Measurements from ENCODE around the gene CTRB2. TPM values are rescaled to one million over a fixed set of nuclear protein-coding genes. Genes with fewer than 3 reads are reported as not detected.

CTRB2 gene
- total and polyA plus RNA-seq, 8 donors, result 0.14 TPM; not detected in 7

GRCh38 chr16:75252049-75252864 lies 45.3 kb upstream of the CTRB2 start:
- ATAC-seq (no peak), DNase-seq (peak in 1 of 4 donors; percentile 61)
- intact Hi-C loops (cut with DNase I), result no loop called here
- no peak for TF ChIP-seq CTCF (IDR thresholded peaks at IDR 0.05)
- Histone ChIP-seq H3K27ac (peak overlapping the region; percentile 76 to 82), H3K9me3 (no peaks in the 10 kb centered on the region), H3K27me3 (peaks cover 0 to 97% of the 10 kb centered on the region in 2 donors), H3K36me3 (no peaks in the 10 kb centered on the region), H3K4me3 (peak overlapping the region in 1 of 2 donors; percentile 58), H3K4me1 (peaks cover 67 to 94% of the 10 kb centered on the region in 2 donors)

GRCh38 chr16:75251280-75252048 lies 44.5 kb upstream of the CTRB2 start, which contains the start of gene BCAR1:
Gene BCAR1, minus strand, starts transcription at chr16:75251624. Its CDS starts 142 bp downstream, at chr16:75251482.
- Histone ChIP-seq H3K9me3 (no peaks in the 10 kb centered on the region), H3K27ac (peak within 1 kb of the TSS; percentile 82 to 87), H3K4me3 (peak within 1 kb of the TSS; percentile 58 to 92), H3K4me1 (peaks cover 59 to 94% of the 10 kb centered on the region in 2 donors), H3K36me3 (no peaks in the 10 kb centered on the region), H3K27me3 (peaks cover 0 to 93% of the 10 kb centered on the region in 2 donors)
- peak; percentile 80 for ATAC-seq
- TF ChIP-seq CTCF (IDR thresholded peaks at IDR 0.05), result no peak
- intact Hi-C loops (cut with DNase I), result no loop called here
- DNase-seq, result peak in 3 of 4 donors; percentile 87 to 92 (median 92)

- ATAC-seq, result peak; percentile 45
- H3K27ac ChIP-seq, result peak overlapping the region; percentile 82 to 87
- DNase-seq, result peak in 1 of 4 donors; percentile 86
- H3K27me3 ChIP-seq, result peaks cover 0 to 87% of the 10 kb centered on the region in 2 donors
- TF ChIP-seq CTCF (IDR thresholded peaks at IDR 0.05), result no peak
- no peaks in the 10 kb centered on the region for H3K9me3 ChIP-seq
- peaks cover 58 to 94% of the 10 kb centered on the region in 2 donors for H3K4me1 ChIP-seq
- H3K4me3 ChIP-seq, result peak overlapping the region; percentile 58 to 92
- intact Hi-C loops (cut with DNase I), result no loop called here
- no peaks in the 10 kb centered on the region for H3K36me3 ChIP-seq
These were observed 43.9 kb upstream of the CTRB2 start for GRCh38 chr16:75250809-75251279.

- Histone ChIP-seq H3K4me1 (peaks cover 59 to 95% of the 10 kb centered on the region in 2 donors), H3K4me3 (peak overlapping the region; percentile 58 to 92), H3K36me3 (no peaks in the 10 kb centered on the region), H3K27ac (peak overlapping the region; percentile 82 to 87), H3K27me3 (peaks cover 0 to 81% of the 10 kb centered on the region in 2 donors), H3K9me3 (no peaks in the 10 kb centered on the region)
- no peak for TF ChIP-seq CTCF (IDR thresholded peaks at IDR 0.05)
- intact Hi-C loops (cut with DNase I), result no loop called here
- DNase-seq, result peak in 2 of 4 donors; percentile 70 to 84
- ATAC-seq, result peak; percentile 34
These were observed 43.3 kb upstream of the CTRB2 start for GRCh38 chr16:75250089-75250808.
